GM12872 (cell line): Measurements from ENCODE around the gene RGS19.

Experiments
- TF ChIP-seq, protein P1 (sequence below): IDR thresholded peaks from 3 replicates; pipeline ENCODE4 v1.5.1; 2011; ENCODE audit warnings: low read depth, mild to moderate bottlenecking, low read length, moderate library complexity; ENCODE audit not compliant: insufficient read depth

RGS19 gene, protein sequence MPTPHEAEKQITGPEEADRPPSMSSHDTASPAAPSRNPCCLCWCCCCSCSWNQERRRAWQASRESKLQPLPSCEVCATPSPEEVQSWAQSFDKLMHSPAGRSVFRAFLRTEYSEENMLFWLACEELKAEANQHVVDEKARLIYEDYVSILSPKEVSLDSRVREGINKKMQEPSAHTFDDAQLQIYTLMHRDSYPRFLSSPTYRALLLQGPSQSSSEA

DNA sequence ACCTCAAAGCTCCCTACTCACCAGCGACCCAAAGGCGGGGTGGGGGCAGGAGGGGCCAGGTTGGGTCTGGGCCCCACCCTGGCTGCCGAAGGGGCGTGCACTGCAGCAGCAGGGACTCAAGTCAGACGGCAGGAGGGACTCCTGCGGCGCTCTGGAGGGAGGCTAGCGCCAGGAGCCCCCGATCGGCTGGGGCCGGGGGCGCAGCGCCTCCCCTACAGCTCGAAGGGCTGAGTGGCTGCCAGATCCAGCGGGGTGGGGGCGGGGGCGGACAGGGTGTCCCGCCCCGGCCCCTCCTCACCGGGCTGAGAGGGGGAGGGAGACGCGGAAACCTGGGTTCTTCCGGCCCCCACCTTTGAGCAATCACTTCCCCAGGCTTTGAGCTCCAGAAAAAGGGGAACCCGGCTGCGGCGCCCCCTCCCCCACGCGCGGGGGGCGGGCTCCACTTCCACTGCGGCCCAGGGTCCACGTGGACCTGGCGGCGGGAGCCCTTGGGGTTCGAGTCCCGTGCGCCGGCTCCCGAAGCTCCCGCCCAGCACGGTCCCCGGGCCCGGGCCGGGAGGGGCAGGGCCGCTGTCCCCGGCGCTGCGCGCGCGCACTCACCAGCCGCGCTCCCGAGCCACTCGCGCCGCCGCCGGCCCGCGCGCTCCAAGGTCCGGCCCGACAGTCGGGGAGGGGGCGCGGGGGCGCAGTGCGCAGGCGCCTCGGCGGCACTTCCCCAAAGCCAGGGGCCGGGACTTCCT lies at the start of gene RGS19:
Gene RGS19, minus strand, starts transcription at position 246 of the 740 bp plus-strand sequence. CDS start 2,632 bp downstream, outside the sequence.
- TF ChIP-seq, protein P1, sequence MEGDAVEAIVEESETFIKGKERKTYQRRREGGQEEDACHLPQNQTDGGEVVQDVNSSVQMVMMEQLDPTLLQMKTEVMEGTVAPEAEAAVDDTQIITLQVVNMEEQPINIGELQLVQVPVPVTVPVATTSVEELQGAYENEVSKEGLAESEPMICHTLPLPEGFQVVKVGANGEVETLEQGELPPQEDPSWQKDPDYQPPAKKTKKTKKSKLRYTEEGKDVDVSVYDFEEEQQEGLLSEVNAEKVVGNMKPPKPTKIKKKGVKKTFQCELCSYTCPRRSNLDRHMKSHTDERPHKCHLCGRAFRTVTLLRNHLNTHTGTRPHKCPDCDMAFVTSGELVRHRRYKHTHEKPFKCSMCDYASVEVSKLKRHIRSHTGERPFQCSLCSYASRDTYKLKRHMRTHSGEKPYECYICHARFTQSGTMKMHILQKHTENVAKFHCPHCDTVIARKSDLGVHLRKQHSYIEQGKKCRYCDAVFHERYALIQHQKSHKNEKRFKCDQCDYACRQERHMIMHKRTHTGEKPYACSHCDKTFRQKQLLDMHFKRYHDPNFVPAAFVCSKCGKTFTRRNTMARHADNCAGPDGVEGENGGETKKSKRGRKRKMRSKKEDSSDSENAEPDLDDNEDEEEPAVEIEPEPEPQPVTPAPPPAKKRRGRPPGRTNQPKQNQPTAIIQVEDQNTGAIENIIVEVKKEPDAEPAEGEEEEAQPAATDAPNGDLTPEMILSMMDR, result no peak

DNA sequence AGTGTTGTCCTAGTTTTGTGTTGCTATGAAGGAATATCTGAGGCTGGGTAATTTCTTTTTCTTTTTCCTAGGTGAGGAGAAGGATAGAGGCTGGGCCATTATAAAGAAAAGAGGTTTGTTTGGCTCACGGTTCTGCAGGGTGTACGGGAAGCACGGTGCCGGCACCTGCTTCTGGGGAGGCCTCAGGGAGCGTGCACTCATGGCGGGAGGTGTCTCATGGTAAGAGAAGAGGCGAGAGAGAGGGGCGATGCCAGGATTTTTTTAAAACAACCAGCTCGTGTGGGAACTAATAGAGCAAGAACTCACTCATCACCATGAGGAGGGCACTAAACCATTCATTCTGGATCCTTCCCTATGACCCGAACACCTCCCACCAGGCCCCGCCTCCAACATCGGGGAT lies 42.3 kb upstream of the RGS19 start:
- TF ChIP-seq, protein P1, result no peak

DNA sequence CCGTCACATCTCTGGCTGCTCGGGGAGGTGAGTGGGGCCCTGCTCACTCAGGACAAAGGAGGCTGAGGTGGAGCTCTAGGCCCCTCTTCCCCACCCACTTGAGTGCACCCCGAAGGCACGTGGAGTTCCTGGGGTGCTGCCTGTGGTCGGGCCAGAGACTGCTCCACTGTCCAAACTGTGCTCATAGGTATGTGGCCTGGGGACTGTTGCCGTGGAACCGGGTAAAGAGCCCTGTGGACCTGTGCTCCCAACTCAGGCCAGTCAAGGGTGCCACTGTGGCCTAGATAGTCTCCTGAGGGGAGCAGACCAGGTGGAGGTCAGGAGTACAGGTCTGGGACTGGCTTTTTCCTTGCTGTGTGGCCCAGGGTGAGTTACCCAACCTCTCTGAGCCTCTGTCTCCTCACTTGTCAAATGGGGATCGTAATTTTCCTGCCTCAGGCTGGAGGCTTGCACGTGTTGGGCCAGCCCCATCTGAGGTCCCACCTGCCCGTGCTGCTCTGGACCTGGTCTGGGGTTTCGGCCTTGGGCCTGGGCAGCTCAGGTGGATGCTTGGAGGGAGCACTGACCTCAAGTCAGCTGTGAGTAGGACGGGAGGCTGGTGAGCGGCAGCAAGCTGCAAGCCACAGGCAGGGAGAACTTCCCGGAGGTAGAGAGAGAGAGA lies 40.5 kb upstream of the RGS19 start:
- TF ChIP-seq, protein P1, result no peak

DNA sequence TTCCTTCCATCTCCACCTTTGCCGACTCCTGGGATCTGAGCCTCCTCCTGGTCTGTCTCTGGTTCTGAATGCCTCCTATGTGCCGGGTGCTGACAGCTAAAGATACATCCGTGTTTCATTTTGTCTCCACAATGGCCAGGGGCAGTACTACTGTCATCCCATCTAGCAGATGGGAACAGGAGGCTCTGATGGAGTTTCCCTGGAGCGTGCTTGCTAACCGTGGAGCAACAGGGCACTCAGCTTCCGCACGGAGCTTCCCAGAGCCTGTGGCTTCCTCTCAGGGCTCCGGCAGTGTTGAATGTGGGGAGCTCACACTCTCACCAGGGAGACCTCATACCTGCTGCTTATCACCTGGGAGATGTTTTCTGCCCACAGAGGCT lies 40.0 kb upstream of the RGS19 start:
- TF ChIP-seq, protein P1, result no peak

DNA sequence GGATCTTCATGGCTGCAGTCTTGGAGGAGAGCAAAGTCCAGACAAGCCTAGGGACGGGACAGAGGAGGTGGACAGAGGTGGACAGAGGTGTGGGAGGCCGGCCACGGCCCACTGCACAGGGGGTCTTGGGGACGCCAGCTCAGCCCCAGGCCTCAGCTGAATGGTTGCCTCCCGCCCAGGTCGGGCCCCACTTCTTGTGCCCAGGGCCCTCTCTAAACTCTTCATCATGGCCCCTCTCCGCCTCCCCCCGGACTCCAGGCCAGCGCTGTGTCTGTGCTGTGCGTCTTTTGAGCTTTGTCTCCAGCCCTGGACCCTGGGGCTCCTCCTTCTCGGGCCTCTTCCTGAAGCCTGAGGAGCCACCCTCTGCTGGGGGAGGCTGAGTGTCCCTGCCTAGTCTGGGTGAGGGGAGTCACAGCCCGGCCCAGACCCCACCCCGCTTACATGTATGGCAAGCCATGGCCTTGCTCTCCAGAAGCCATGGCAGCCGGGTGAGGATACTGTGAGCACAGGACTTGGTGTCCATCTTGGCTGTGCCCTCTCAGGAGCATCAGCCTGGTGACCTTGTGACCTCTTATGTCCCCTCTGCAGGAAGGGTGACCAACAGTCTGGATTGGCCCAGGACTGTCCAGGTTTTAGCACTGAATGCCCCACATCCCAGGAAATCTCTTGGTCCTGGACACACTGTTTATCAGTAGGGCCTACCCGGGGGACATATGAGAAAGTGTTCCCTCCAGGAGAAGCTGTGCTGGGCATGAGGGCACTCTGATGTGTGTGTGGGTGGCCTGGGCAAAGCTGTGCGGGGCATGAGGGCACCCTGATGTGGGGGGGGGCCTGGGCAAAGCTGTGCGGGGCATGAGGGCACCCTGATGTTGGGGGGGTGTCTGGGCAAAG lies 37.5 kb upstream of the RGS19 start:
- TF ChIP-seq, protein P1, result no peak

DNA sequence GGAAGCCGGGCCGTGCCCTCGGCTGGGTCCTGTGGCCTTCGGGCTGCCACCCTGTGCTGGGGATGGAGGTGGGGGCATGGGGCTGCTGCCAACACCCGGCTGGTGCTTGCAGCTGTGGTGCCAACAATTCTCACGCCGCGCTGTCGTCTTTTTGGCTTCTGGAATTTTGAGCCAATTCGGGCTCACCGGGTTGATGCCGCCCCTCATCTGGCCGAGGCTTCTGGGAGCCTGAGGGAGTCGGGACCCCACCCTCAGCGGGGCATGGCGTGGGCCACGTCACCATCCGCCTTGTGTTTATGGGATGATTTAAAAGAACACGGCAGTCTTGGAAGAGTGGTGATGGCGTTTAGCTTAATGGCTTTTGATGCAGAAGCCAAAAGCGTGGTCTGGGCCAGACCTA lies 36.7 kb upstream of the RGS19 start:
- TF ChIP-seq, protein P1, result no peak
